Kidney tubule cell (primary cell): ENCODE data around the gene ABCG4.

ENCODE experiments used
- DNase-seq: peaks from one replicate; pipeline ENCODE4 v3.0.0-alpha.2; 2018; ENCODE audit warnings: low spot score

Gene ABCG4

GRCh38 chr11:119154178-119154577 is 5.3 kb downstream of the ABCG4 start:
- no peak for DNase-seq

- no peak for DNase-seq
Observed at GRCh38 chr11:119155733-119156492, 7.1 kb downstream of the ABCG4 start.

GRCh38 chr11:119156496-119156895 is 7.6 kb downstream of the ABCG4 start:
- no peak for DNase-seq

- DNase-seq, result no peak
Observed at GRCh38 chr11:119157063-119157462, 8.2 kb downstream of the ABCG4 start.

- DNase-seq, result no peak
Observed at GRCh38 chr11:119158467-119158866, 9.6 kb downstream of the ABCG4 start.

- DNase-seq, result no peak
Observed at GRCh38 chr11:119160151-119160550, 11.3 kb downstream of the ABCG4 start.

GRCh38 chr11:119161871-119162270 is 13.0 kb downstream of the ABCG4 start:
- no peak for DNase-seq

GRCh38 chr11:119166368-119167076 is 17.7 kb downstream of the ABCG4 start:
- peak; percentile 99 for DNase-seq

- peak; percentile 29 for DNase-seq
Observed at GRCh38 chr11:119167077-119167458, 18.2 kb downstream of the ABCG4 start.

- peak; percentile 35 for DNase-seq
Observed at GRCh38 chr11:119167933-119168332, 19.1 kb downstream of the ABCG4 start.

- DNase-seq, result peak; percentile 90
Observed at GRCh38 chr11:119168471-119169281, 19.8 kb downstream of the ABCG4 start, which contains the start of gene NLRX1. NLRX1 (plus strand) TSS chr11:119168725; CDS start chr11:119171404, 2,679 bp downstream.

- peak; percentile 89 for DNase-seq
Observed at GRCh38 chr11:119169282-119169719, 20.4 kb downstream of the ABCG4 start.

- DNase-seq, result no peak
Observed at GRCh38 chr11:119172513-119172912, 23.7 kb downstream of the ABCG4 start.

GRCh38 chr11:119173453-119173852 is 24.6 kb downstream of the ABCG4 start:
- DNase-seq, result no peak

GRCh38 chr11:119175493-119176077 is 26.7 kb downstream of the ABCG4 start:
- DNase-seq, result peak; percentile 29

GRCh38 chr11:119178166-119178680 is 29.4 kb downstream of the ABCG4 start:
- no peak for DNase-seq

GRCh38 chr11:119179342-119179741 is 30.5 kb downstream of the ABCG4 start:
- no peak for DNase-seq

GRCh38 chr11:119179983-119180382 is 31.1 kb downstream of the ABCG4 start:
- peak; percentile 17 for DNase-seq

GRCh38 chr11:119180729-119181676 is 32.2 kb downstream of the ABCG4 start:
- DNase-seq, result no peak

GRCh38 chr11:119181677-119182412 is 33.0 kb downstream of the ABCG4 start:
- DNase-seq, result no peak
